GM19324 (cell line): Measurements from ENCODE around the gene DLG2.
"Not testable (repeated sequence)": the region's sequence is repeated elsewhere in the genome, so short reads cannot be mapped to it uniquely, and the experiment has no call there.

Experiments
- ATAC-seq: cut with Tn5 transposase; IDR thresholded peaks from one replicate; pipeline ENCODE4 v1.9.1; 2021; ENCODE audit warnings: mild to moderate bottlenecking, moderate library complexity; ENCODE audit not compliant: unreplicated experiment, low FRiP score

Gene DLG2

DNA sequence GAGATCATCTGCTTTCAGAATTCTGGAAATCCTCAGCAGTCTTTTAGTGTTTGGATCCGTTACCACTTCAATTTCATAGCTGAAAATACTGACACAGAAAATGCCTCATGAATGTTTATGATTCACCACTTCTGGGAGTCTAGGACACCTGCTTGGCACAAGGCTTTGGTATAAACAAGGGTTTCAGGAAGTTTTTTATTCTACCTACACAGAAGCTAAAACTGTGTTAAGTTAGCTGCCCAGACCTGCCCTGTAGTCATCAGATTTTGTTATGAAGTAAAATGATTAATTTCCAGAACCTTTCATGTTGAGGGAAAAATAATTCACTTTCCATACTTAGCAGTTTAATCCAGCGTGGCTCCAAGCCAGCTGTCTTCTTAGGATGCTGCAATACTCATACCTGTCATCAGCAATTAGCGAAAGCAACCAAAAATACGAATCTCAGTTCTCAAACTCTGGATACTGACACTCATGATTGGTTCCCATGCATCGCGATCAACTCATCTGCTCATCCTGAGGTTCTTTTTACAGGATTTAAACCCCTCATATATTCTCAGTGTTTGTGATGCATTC lies 1882.4 kb downstream of the DLG2 start:
- no peak for ATAC-seq

GRCh38 chr11:83736684-83737083 lies 1890.5 kb downstream of the DLG2 start:
- ATAC-seq, result no peak

DNA sequence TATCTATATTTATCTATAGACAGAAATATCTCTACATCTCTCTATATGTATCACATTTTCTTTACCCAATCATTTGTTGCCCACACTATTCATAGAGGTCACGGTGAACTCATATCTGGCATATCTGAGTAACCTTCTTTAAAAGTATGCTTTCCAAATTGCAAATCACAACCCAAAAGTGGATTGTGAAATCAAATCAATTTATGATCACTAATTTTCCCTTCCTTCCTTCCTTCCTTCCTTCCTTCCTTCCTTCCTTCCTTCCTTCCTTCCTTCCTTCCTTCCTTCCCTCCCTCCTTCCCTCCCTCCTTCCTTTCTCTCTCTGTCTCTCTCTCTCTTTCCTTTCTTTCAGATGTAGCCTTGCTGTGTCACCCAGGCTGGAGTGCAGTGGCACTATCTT lies 1893.0 kb downstream of the DLG2 start:
- ATAC-seq, result no peak

- ATAC-seq, result not testable (repeated sequence)
Measured at GRCh38 chr11:83731288-83731687, 1895.9 kb downstream of the DLG2 start.

- no peak for ATAC-seq
Measured at GRCh38 chr11:83728281-83728680, 1898.9 kb downstream of the DLG2 start.

- ATAC-seq, result no peak
Measured at GRCh38 chr11:83727251-83727650, 1899.9 kb downstream of the DLG2 start.

GRCh38 chr11:83726316-83726715 lies 1900.8 kb downstream of the DLG2 start:
- ATAC-seq, result no peak

GRCh38 chr11:83725728-83726127 lies 1901.4 kb downstream of the DLG2 start:
- no peak for ATAC-seq

DNA sequence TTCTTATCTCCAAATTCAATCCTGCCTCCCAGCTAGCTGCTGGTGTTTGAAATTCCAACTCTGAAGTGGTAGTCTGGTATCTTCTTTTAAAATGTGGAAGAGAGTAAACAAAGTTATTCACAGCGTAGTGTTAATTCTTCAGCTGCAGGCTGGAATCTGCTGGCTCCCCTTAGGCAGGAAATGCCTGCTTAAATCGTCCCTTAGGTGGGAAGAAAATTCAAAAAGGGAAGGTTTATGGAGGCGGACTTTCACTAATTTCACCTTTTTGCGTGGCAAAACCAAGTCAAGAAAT lies 1901.9 kb downstream of the DLG2 start:
- no peak for ATAC-seq

DNA sequence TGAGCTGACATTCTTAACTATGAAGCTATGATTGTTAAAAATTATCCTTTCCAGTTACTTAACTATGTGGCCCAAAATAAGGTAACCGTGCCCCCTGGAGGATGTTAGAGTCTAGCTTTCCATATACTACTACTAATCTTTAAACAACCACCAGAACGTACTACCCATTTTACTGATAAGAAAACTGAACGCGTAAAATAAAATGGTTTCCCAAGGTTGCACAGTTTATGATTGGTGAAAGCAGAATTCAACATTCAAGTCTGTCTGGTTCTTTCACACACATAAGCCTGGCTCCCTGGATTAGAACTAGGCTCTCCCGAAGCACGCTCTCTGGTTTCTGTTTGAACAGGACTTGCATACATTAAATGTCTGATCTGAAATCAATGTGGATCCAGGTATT lies 1903.1 kb downstream of the DLG2 start:
- ATAC-seq, result no peak

DNA sequence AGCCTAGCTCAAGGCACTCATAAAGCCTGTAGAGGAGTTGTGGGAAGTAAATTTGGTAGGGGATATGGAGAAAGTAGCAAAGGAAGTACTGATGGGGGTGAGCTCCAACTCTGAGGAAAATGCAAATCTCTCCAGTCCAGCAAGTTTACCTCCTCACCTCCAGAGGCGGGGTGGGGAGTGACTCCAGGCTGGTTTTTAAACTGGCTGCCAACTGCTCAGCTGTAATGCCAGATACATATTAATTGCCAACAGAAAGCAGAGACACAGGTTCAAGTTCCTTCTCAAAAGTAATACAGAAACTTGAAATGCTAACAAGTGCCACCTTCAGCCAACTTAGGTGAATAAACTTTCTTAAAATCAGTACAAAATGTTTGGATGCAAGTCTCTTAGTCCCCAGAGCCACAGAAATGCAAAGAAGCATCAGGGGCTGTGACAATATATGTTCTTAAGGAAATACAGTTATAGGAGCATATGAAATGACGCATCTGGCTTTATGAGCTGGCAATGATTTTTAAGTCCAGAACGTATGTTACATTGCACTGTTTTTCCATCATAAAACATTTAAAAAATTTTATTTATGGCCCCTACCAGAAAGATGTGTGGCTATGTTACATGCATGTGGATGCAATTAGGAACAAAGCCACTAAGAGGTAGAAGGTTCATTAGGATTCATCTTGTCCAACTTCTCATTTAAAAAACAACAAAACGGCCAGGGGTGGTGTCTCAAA lies 1904.6 kb downstream of the DLG2 start:
- ATAC-seq, result no peak

DNA sequence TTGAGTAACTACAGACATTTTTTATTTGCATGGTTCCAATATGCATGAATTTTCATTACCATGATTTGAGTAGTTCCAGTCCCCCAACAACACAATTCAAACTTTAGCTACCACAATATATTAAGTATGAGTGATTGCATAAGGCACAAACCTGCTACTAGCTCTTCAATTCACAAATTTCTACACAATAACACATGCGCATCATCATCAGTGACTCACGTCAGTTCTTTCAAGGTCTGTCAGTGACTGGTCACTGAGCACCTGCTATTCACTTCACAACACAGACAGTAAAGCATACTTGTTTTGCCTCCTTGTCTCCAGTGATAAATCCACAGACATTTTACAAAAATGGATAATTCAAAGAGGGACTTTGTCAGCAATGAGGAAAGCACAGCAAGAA lies 1905.9 kb downstream of the DLG2 start:
- no peak for ATAC-seq

GRCh38 chr11:83720675-83721074 lies 1906.5 kb downstream of the DLG2 start:
- no peak for ATAC-seq

- no peak for ATAC-seq
Measured at GRCh38 chr11:83717537-83717936, 1909.6 kb downstream of the DLG2 start.

DNA sequence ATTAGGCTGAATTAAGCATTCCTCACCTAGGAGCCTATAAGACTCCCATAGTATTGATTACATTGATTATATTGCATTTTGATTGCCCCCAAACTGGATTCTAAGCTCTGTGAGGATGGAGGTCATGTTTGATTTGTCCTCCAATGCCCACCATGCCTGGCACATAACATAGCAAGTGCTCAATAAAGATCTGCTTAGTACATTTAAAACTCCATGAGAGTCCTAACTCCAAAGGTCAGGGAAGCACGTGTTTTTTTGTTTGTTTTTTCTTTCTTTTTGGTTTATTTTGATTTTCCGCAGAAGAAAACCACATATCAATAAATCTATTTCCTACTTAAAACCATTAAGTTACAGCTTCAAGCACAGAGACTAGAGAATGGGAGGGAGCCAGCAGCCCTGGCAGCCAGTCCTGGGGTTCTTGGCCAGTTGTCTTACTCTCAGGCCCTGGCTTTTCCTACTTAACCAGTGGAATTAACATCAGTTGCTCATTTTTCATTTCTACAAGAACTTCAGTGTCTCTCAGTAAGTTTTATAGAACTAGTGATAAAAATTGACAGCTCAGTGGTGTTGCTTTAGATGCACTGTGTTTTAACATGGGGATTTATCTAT lies 1911.1 kb downstream of the DLG2 start:
- no peak for ATAC-seq

DNA sequence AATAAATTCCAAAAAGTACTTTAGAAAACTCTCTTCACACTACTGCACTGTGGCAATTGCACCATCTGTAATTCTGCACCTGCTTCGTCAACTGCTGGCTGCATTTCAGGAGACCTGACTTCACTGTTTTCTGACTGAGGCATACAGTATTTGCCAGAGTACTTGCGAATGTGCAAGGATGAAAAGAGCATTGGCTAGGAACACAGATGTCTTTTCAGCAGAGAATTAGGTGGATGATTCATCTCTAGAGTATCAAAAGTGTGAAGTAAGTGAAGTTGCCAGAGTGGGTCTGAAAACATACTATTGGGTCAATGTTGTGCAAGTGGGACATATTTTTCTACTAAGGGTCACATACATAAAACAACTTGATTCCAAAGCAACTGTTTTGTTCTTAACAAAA lies 1913.4 kb downstream of the DLG2 start:
- no peak for ATAC-seq

DNA sequence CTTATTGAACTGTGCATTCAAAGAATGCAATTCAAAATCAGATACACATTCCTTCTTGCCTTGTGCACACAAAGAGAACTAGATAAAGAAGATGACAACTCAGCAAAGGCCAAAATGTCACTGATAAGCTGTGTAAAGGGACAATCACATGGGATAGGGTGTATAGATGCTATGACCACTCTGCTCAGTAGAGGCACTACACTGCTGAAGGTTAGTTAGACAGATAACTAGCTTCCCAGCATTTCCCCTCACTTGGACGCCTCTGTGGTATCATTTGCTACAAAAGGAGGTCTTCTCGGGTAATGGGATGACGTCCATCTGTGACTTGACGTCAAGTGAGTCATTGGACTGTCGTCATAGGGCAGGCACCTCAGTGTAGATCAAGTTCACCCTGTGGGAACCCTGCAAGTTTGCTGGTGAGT lies 1916.0 kb downstream of the DLG2 start:
- ATAC-seq, result no peak

DNA sequence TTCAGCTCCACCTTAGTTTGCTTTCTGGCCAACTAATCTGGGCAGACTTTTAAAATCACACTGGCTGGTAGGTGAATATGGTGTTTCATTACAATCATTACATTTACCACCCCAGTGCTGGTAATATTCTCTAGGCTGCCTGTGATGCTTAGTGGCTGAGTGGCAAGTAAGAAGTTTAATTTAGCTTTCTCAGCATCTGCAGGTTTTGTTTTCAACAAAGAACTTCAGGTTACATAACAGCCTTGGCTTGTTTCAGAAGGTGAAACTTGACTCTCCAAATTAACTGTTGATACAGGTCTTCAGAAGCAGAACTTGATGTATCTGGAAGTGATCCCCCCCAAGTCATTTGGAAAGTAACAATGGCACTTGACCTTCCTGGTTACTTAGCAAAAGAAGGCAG lies 1917.7 kb downstream of the DLG2 start:
- no peak for ATAC-seq

- no peak for ATAC-seq
Measured at GRCh38 chr11:83706566-83706965, 1920.6 kb downstream of the DLG2 start.

- ATAC-seq, result no peak
Measured at GRCh38 chr11:83702796-83703195, 1924.3 kb downstream of the DLG2 start.

- no peak for ATAC-seq
Measured at GRCh38 chr11:83697518-83697917, 1929.6 kb downstream of the DLG2 start.

- no peak for ATAC-seq
Measured at GRCh38 chr11:83695046-83695445, 1932.1 kb downstream of the DLG2 start.
